MM.1S (cell line): ENCODE measurements around the gene SHROOM3.

Experiments
- DNase-seq: peaks from one replicate; pipeline ENCODE4 v3.0.0-alpha.2; 2015
- H2AFZ ChIP-seq: fragments of 300-600 bp; sonication (generic); 2 replicates; pipeline ENCODE4 v1.6.0; 2016; ENCODE audit warnings: antibody characterized with exemption, low read length
- H3F3A ChIP-seq: fragments of 300-600 bp; sonication (generic); 2 replicates; pipeline ENCODE4 v1.6.1; 2016; ENCODE audit warnings: mild to moderate bottlenecking, antibody characterized with exemption, low read length, moderate library complexity, mixed read lengths; ENCODE audit not compliant: insufficient read depth
- H3K27ac ChIP-seq: fragments of 300-600 bp; sonication (generic); 2 replicates; pipeline ENCODE4 v1.5.1; 2016; ENCODE audit warnings: mild to moderate bottlenecking, low read length
- H3K27me3 ChIP-seq: fragments of 300-600 bp; sonication (generic); replicated peaks from 2 replicates; pipeline ENCODE4 v1.6.0; 2016; ENCODE audit warnings: low read length; ENCODE audit not compliant: insufficient read depth
- H3K36me3 ChIP-seq: fragments of 300-600 bp; sonication (generic); replicated peaks from 2 replicates; pipeline ENCODE4 v1.6.1; 2016; ENCODE audit warnings: mild to moderate bottlenecking, low read length, mixed read lengths; ENCODE audit not compliant: insufficient read depth
- H3K4me1 ChIP-seq: fragments of 300-600 bp; sonication (generic); 2 replicates; pipeline ENCODE4 v1.6.1; 2016; ENCODE audit warnings: low read length, mixed read lengths
- H3K4me2 ChIP-seq: fragments of 300-600 bp; sonication (generic); 2 replicates; pipeline ENCODE4 v1.6.0; 2016; ENCODE audit warnings: low read depth, low read length
- H3K4me3 ChIP-seq: fragments of 300-600 bp; sonication (generic); 2 replicates; pipeline ENCODE4 v1.5.1; 2016; ENCODE audit warnings: low read length, mixed read lengths
- H3K79me2 ChIP-seq: fragments of 300-600 bp; sonication (generic); 2 replicates; pipeline ENCODE4 v1.6.1; 2016; ENCODE audit warnings: mixed run types, low read length, mixed read lengths
- H3K9ac ChIP-seq: fragments of 300-600 bp; sonication (generic); 2 replicates; pipeline ENCODE4 v1.6.1; 2016; ENCODE audit warnings: low read length, mixed read lengths
- H3K9me2 ChIP-seq: fragments of 300-600 bp; sonication (generic); replicated peaks from 2 replicates; pipeline ENCODE4 v1.6.1; 2016; ENCODE audit warnings: mild to moderate bottlenecking, low read length, mixed read lengths; ENCODE audit not compliant: insufficient read depth
- H3K9me3 ChIP-seq: fragments of 300-600 bp; sonication (generic); replicated peaks from 2 replicates; pipeline ENCODE4 v1.6.1; 2016; ENCODE audit warnings: mild to moderate bottlenecking, low read length, mixed read lengths; ENCODE audit not compliant: insufficient read depth
- H4K20me1 ChIP-seq: fragments of 300-600 bp; sonication (generic); 2 replicates; pipeline ENCODE4 v1.6.1; 2016; ENCODE audit warnings: mild to moderate bottlenecking, low read length, moderate library complexity, mixed read lengths; ENCODE audit not compliant: insufficient read depth
- EZH2 ChIP-seq: fragments of 300-600 bp; sonication (generic); optimal IDR thresholded peaks from 2 replicates; pipeline ENCODE3; 2017; ENCODE audit warnings: low read depth, mild to moderate bottlenecking, antibody characterized with exemption, low read length, mixed read lengths
- EZH2phosphoT487 ChIP-seq: fragments of 300-600 bp; sonication (generic); IDR thresholded peaks from 2 replicates; pipeline ENCODE4 v1.6.1; 2018; ENCODE audit warnings: antibody characterized with exemption, low read length
- TF ChIP-seq, protein P1 (sequence below): fragments of 300-600 bp; sonication (generic); IDR thresholded peaks from 2 replicates; pipeline ENCODE4 v1.5.1; 2016; ENCODE audit warnings: antibody characterized with exemption, low read length, mixed read lengths

The SHROOM3 gene

DNA sequence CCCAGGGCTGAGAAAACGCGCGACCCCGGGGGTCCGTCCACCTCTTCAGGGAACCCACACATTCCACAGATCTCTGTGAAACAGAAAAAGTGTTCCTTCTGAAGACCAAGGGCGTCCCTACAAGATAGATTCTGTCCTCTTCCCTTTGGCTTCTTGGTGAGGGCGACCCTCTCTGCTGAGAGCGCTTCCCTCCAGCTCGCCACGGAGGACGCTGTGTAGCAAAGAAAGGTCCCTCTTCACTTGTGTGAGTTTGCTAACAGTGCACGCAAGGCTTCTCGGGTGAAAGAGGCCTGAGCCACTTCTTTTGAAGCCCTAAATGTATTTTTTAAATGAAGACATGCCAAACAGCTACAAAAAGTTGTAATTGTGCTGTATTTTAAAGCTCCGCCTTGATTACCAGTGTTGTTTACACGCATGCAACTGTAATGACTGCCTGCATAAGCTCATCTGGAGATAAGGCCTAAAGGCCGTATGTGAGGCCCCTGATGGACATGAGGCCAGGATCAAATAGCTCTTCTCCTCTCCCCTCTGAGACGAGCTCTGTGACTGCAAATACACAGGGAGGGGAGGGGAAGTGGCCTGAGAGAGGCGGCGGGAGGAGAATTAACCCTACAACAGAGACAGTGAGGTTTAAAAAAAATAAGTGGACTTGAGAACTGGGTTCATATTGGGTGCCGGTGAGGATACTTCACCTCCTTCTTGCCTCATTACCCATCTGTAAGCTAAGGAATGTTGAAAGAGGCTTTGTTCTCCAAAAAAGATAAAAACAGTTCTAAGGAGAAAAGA lies 367.4 kb downstream of the SHROOM3 start:
- H3K9me2 ChIP-seq = no peaks in the 10 kb centered on the region
- no peaks in the 10 kb centered on the region for H3K79me2 ChIP-seq
- no peaks in the 10 kb centered on the region for H3K9me3 ChIP-seq
- no peak overlapping the region for H3K4me3 ChIP-seq
- no peak overlapping the region for H3K9ac ChIP-seq
- H3K4me1 ChIP-seq = no peaks in the 10 kb centered on the region
- DNase-seq = no peak
- no peak overlapping the region for H2AFZ ChIP-seq
- no peak overlapping the region for H3K27ac ChIP-seq
- no peak overlapping the region for H3K4me2 ChIP-seq
- H3F3A ChIP-seq = no peaks in the 10 kb centered on the region
- H3K36me3 ChIP-seq = no peaks in the 10 kb centered on the region
- no peaks in the 10 kb centered on the region for H3K27me3 ChIP-seq
- TF ChIP-seq EZH2phosphoT487 (no peak), EZH2 (no peak)
- TF ChIP-seq, protein P1, sequence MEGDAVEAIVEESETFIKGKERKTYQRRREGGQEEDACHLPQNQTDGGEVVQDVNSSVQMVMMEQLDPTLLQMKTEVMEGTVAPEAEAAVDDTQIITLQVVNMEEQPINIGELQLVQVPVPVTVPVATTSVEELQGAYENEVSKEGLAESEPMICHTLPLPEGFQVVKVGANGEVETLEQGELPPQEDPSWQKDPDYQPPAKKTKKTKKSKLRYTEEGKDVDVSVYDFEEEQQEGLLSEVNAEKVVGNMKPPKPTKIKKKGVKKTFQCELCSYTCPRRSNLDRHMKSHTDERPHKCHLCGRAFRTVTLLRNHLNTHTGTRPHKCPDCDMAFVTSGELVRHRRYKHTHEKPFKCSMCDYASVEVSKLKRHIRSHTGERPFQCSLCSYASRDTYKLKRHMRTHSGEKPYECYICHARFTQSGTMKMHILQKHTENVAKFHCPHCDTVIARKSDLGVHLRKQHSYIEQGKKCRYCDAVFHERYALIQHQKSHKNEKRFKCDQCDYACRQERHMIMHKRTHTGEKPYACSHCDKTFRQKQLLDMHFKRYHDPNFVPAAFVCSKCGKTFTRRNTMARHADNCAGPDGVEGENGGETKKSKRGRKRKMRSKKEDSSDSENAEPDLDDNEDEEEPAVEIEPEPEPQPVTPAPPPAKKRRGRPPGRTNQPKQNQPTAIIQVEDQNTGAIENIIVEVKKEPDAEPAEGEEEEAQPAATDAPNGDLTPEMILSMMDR = no peak
- H4K20me1 ChIP-seq = no peaks in the 10 kb centered on the region

DNA sequence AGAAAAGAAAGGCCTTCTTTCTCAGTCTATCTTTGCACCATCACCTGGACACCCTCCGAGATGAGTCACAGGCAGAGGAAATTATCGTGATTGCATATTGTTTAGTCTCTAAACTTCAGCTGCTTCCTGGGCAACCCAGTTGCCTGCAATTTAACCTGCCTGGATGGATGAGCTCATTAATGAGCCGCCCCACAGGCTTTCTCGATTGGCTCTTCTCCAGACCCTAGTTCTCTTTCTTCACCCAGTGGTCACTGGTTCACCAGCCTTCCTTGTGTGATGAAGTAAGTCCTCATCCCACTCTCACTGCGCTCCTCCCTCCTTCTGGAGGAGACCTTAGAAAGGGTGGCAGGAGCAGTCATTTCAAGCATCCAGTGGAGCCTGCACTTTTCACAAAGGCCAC lies 368.5 kb downstream of the SHROOM3 start:
- H3K4me1 ChIP-seq = no peaks in the 10 kb centered on the region
- H3F3A ChIP-seq = no peaks in the 10 kb centered on the region
- no peak overlapping the region for H2AFZ ChIP-seq
- no peaks in the 10 kb centered on the region for H3K9me2 ChIP-seq
- no peaks in the 10 kb centered on the region for H4K20me1 ChIP-seq
- H3K27me3 ChIP-seq = no peaks in the 10 kb centered on the region
- H3K79me2 ChIP-seq = no peaks in the 10 kb centered on the region
- TF ChIP-seq, protein P1 = no peak
- TF ChIP-seq EZH2phosphoT487 (no peak), EZH2 (no peak)
- H3K4me3 ChIP-seq = no peak overlapping the region
- H3K9ac ChIP-seq = no peak overlapping the region
- no peaks in the 10 kb centered on the region for H3K36me3 ChIP-seq
- no peak overlapping the region for H3K27ac ChIP-seq
- H3K4me2 ChIP-seq = no peak overlapping the region
- no peak for DNase-seq
- no peaks in the 10 kb centered on the region for H3K9me3 ChIP-seq

DNA sequence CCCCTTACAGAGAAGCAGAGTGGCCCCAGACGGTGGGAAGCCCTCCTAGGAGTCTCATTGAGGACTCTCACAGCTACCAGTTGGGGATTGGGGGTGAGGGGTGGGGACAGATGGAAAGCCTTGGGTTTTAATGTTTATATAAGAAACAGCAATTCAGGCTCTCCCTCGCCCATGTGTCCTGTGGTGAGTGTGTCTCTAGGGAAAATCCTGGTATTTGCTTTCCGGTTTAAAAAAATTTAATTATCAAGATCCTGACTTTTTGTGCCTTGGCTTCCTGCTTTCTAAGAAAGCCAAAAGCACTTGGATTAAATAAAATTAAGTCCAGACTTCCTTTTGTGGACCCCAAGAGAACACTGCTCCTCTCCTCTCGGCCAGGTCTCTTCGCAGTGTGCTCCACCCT lies 369.1 kb downstream of the SHROOM3 start:
- no peak for TF ChIP-seq EZH2phosphoT487
- TF ChIP-seq, protein P1 = no peak
- no peak for TF ChIP-seq EZH2
- Histone ChIP-seq H3K79me2 (no peaks in the 10 kb centered on the region), H3K4me1 (no peaks in the 10 kb centered on the region), H2AFZ (no peak overlapping the region), H3K9me3 (no peaks in the 10 kb centered on the region), H3K9me2 (no peaks in the 10 kb centered on the region), H3F3A (no peaks in the 10 kb centered on the region), H3K4me2 (no peak overlapping the region), H3K27ac (no peak overlapping the region), H3K4me3 (no peak overlapping the region), H3K27me3 (no peaks in the 10 kb centered on the region), H4K20me1 (no peaks in the 10 kb centered on the region), H3K9ac (no peak overlapping the region), H3K36me3 (no peaks in the 10 kb centered on the region)
- no peak for DNase-seq
